GM19025 (cell line): Measurements from ENCODE around the gene PWP1.

ENCODE experiments used
- ATAC-seq: cut with Tn5 transposase; IDR thresholded peaks from one replicate; pipeline ENCODE4 v1.9.1; 2021; ENCODE audit warnings: mild to moderate bottlenecking, low read depth, moderate library complexity; ENCODE audit not compliant: unreplicated experiment

PWP1 gene

DNA sequence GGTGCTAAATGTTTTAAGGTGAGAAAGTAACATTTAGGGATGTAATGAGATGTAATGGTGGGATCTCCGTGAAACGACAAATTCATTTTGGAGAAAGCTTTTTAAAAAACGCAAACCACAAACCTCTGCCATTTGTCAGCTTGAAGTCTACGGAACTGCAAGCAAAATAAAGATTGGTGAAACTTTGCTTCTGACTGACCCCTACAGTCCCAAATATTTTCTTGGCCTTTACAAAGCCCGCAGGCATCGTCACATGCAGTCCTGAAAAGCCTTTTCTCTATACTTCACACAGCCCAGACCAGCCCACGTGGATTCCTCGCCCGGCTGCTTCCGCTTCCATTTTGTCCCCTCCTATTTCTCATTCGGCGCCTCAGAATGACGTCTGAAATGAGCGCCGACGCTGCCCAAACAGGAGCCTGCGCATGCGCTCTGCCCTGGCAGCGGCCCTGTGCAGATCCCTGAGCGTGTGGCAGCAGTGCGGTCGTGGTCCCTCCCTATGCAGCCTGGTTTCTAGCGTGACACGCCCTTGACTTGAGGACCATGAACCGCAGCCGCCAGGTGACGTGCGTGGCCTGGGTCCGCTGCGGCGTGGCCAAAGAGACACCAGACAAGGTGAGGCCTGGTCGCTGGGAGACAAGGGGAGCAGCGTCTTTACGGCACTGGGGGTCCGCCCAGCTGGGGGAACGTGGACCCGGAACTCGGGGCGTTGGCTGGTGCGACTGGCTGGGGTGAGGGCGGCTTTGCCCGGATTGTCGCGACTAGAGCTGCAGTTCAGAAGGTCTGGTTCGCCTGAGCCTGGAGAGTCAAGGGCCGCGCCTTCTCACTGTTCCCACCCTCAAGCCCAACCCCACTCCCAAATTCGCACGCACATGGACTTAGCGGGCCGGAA, at the start of gene PWP1:
PWP1 (plus strand) TSS at position 440 of the 889 bp plus-strand sequence; CDS start at position 541, 101 bp downstream.
- ATAC-seq, result peak; percentile 93

GRCh38 chr12:107641154-107641553, 44.4 kb upstream of the PWP1 start:
- ATAC-seq, result no peak

GRCh38 chr12:107642240-107642639, 43.4 kb upstream of the PWP1 start:
- ATAC-seq, result no peak

DNA sequence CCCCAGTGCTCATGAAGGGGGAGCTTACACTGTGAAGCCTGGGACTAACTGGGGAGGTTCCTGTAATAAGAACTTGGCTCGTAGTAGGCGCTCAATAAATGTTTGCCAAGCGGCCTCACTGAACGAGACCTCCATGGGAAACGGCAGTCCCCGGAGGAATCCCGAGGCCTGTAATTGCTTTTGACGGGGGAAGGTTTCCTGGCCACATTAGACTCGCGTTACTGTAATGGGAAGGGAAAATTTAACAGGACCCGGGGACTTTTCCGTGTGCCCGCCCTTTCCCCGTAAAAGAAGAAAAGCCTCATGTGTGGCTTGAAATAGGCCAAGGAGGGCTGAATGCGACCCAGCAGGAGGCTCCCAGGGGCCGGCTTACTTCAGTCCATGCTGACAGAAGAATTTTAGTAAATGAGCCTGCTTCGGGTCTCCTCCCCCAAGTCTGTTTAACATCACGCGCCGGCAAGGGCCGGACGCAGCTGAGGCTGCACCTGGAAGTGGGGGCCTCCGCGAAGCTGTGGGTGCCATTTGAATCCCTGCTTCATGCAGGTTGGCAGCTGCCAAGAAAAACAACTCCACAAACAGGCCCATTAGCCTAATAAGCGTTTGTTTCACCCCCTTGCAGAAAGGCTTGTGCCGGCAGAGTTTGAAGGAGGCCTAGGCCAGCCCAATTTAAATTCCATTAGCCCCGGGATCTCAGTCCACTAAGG, 39.8 kb upstream of the PWP1 start:
- ATAC-seq, result no peak

GRCh38 chr12:107646436-107646835, 39.2 kb upstream of the PWP1 start:
- no peak for ATAC-seq

- ATAC-seq, result no peak
Observed at GRCh38 chr12:107649661-107650061, 35.9 kb upstream of the PWP1 start.

DNA sequence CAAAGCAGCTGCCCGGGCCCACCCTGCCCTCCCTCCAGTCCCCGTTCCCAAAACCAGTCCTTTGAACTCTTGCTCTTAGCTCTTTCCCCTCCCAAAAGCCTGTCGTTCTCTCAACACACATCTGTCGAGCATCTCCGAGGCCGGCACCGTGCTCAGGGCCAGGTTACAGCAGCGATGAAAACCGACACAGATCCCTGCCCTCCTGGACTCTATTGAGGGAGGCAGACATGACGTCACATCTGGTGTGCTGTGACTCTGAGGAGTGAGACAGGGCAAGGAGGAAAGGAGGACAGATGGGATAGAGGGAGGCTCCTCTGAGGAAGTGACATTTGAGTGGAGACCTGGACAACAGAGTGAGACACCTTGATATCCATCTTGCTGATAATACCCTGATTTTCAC, 34.6 kb upstream of the PWP1 start:
- ATAC-seq, result no peak

- ATAC-seq, result no peak
Observed at GRCh38 chr12:107651571-107652449, 33.8 kb upstream of the PWP1 start.

DNA sequence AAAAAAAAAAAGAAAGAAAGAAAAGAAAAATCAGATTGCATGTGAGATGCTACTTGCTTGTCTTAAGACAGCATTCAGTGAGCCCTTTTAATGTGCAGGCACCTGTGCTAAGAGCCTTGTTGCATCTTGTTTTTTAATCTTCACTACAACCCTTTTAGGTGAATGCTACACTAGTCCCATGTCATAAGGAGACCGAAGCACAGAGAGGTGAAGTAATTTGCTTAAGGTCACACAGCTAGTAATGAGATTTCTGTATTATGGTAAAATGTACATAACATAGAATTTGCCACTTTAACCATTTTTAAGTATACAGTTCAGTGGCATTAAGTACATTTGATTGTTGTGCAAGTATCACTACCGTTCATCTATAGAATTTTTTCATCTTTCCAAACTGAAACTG, 32.1 kb upstream of the PWP1 start:
- ATAC-seq, result no peak

- ATAC-seq, result no peak
Observed at GRCh38 chr12:107654873-107655272, 30.7 kb upstream of the PWP1 start.

- ATAC-seq, result no peak
Observed at GRCh38 chr12:107655281-107656065, 30.1 kb upstream of the PWP1 start.

DNA sequence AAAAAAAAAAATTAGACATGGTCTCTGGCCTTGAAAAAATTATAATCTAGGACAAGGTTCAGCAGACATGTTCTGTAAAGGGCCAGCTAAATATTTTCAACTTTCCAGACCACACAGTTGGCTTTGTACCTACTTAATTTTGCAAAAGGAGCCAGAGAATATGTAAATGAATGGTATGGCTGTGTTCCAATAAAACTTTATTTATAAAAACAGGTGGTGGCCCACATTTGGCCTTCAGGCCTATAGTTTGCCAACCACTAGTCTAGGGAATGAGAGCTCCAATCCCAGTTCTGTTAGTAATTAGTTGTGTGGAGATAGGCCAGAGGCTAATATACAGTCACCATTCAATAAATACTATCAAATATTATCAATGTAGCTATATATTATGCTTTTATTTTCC, 29.3 kb upstream of the PWP1 start:
- no peak for ATAC-seq

DNA sequence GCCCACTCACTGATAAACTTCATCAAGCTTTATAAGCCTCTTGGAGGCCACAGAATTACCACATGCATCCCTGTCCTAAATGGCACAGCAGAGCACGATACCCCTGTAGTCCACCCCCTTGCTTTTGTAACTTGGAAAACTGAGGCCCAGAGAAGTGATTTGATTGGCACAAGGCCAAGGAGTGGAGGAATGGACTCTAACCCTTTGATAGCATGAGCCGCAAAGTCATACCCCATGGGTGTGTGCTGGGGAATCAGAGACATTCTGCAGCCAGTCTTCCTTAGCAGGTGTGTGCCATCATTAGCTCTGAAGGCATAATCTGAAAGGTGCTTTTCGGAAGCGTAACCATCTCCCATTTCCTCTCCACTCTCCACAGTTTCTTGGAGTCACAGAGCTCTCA, 28.5 kb upstream of the PWP1 start:
- ATAC-seq, result no peak

GRCh38 chr12:107657621-107658020, 28.0 kb upstream of the PWP1 start:
- ATAC-seq, result no peak

- no peak for ATAC-seq
Observed at GRCh38 chr12:107660235-107660634, 25.4 kb upstream of the PWP1 start.

- no peak for ATAC-seq
Observed at GRCh38 chr12:107660861-107661415, 24.7 kb upstream of the PWP1 start.

- ATAC-seq, result no peak
Observed at GRCh38 chr12:107661830-107662229, 23.8 kb upstream of the PWP1 start.

- ATAC-seq, result no peak
Observed at GRCh38 chr12:107662484-107662883, 23.1 kb upstream of the PWP1 start.

DNA sequence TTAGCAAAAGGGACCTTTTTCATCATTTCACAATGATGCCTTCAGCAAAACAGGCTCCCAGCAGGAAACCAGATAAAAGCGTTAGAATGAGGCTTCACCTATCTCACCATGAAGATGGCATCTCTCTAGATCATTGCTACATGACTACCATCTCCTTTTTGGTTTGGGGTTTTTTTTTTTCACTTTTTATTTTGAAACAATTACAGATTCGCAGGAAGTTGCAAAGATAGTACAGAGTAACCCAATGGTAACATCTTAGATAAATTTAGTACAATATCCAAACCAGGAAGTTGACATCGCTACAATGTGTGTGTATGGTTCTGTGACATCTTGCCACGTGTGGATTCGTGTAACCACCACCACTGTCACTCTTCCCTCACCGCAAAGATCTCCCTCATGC, 22.3 kb upstream of the PWP1 start:
- no peak for ATAC-seq

DNA sequence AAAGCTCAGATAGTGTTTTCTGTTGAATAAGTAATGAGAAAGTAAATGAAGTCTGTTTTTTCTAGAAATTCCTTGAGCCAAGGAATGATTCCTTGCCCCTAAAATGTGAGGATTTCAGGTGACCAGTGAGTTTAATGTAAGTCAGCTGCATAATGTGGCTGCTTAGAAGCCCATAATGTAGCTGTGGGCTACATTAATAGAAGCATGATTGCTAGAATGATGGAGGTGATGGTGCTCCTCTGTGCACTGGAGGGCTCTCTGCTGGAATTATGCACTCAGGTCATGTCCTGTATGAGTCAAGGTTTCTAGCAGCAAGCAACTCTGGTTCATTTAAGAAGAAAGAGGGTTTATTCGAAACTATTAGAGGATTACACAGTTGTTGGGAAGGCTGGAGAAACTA, 19.6 kb upstream of the PWP1 start:
- ATAC-seq, result no peak
